ENCODE results near the gene OR5M10.

The OR5M10 gene

DNA sequence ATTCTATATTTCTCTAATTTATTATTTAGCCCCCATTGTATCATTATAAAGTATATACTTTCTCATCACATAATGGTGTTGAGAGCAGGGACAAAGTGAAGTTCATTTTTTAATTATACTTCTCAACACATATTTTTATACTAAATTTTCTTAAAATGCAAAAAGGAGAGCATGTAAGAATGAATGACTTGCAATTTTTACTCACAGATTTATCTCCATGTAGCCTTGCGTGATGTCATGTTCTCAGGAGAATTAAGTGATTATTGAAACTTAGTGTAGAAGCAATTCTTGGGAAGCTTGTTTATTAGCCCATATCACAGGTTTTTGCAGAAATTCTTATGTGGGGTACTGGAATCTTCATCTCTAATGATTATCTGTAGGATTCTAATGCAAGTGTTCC is 33.8 kb downstream of the OR5M10 start:
- ChIA-PET POLR2A (no interaction called here), CTCF (no interaction called here)
- TF ChIP-seq, protein P1, sequence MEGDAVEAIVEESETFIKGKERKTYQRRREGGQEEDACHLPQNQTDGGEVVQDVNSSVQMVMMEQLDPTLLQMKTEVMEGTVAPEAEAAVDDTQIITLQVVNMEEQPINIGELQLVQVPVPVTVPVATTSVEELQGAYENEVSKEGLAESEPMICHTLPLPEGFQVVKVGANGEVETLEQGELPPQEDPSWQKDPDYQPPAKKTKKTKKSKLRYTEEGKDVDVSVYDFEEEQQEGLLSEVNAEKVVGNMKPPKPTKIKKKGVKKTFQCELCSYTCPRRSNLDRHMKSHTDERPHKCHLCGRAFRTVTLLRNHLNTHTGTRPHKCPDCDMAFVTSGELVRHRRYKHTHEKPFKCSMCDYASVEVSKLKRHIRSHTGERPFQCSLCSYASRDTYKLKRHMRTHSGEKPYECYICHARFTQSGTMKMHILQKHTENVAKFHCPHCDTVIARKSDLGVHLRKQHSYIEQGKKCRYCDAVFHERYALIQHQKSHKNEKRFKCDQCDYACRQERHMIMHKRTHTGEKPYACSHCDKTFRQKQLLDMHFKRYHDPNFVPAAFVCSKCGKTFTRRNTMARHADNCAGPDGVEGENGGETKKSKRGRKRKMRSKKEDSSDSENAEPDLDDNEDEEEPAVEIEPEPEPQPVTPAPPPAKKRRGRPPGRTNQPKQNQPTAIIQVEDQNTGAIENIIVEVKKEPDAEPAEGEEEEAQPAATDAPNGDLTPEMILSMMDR (IDR thresholded peaks at IDR 0.05; ENCODE audit: control extremely low read depth, extremely low read depth, low read depth, missing control alignments) = no peak
- DNase-seq (ENCODE audit: extremely low spot score) = no peak

DNA sequence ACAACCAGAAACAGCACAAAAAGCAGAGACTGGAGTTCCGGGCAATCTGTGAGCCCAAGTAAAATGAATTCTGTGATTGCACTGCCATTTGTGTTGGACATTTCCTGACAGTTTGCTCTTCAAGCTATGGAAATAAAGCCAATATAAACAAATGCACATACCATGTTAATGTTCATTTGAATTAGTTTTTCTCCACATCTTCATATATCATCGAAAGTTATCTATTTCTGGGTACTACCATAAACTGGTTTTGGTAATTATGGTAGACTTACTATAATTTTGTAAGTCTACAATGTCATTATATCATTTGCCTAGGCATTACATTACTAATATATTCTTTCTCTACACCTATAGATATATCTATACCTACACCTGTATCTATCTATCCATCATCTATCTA is 34.4 kb downstream of the OR5M10 start, which contains the start of gene OR5M11:
Gene OR5M11, minus strand, starts transcription at position 101 of the 400 bp plus-strand sequence. Its CDS starts 0 bp downstream, at position 101.
- TF ChIP-seq, protein P1 (IDR thresholded peaks at IDR 0.05; ENCODE audit: control extremely low read depth, extremely low read depth, low read depth, missing control alignments) = no peak

DNA sequence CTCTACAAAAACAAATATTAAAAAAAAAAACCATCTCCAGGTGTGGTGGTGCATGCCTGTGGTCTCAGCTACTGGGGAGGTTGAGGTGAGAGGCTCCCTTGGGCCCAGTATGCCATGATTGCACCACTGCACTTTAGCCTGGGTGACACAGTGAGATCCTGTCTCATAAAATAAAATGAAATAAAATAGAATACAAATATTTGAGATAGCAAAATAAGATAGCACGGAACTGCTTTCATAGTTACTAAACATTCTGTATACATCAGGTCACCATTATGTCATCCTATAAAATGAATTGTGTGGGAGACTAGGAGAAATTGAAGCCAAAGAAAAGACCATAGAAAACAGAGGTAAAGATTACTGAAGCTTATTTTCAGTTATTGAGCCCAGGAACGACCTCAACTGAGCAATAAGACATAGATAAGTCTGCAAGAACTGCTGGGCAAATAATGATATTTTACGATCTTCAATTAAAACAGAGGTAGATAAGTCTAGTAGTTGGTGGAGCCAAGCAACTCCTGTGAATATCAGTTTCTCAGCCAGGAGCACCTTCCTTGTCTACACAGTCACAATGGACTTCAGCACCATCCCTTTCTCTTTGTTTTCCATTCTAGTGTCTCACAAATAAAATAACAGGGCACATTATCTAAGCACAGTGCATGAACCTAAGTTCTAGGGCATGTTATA is 44.3 kb downstream of the OR5M10 start:
- no peak for DNase-seq (ENCODE audit: extremely low spot score)
- TF ChIP-seq, protein P1 (IDR thresholded peaks at IDR 0.05; ENCODE audit: control extremely low read depth, extremely low read depth, low read depth, missing control alignments) = no peak
- CTCF ChIA-PET = no interaction called here
- POLR2A ChIA-PET = no interaction called here

More for the DNA sequence above, 34.4 kb downstream of the OR5M10 start, which contains the start of gene OR5M11:
- ChIA-PET POLR2A (no interaction called here), CTCF (no interaction called here)
- DNase-seq (ENCODE audit: extremely low spot score) = no peak

DNA sequence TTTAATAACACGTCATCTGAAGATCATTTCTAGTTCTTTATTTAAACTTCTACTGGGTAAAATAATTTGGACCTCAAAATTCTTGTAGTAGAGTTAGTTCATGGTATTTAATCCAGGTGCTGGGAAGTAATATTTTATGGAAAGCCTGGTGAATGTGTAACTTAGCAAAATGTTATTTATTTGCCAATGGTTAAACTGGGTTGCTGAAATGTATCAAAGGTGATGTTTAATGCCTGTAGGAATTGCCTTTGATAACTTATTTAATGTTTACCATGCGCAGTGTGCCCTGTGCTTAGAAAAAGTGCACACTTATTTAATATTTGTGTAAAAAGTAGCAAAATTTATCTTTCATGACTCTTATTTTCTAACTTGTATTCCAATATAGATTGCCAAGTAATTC is 45.7 kb downstream of the OR5M10 start:
- TF ChIP-seq, protein P1 (IDR thresholded peaks at IDR 0.05; ENCODE audit: control extremely low read depth, extremely low read depth, low read depth, missing control alignments) = no peak
- CTCF ChIA-PET = no interaction called here
- DNase-seq (ENCODE audit: extremely low spot score) = no peak
- POLR2A ChIA-PET = no interaction called here

Measured in GM10248 (cell line).